HG02610 (cell line): ENCODE measurements around the gene TAS2R41.

Experiments used
- ATAC-seq: cut with Tn5 transposase; IDR thresholded peaks from one replicate; pipeline ENCODE4 v1.9.1; 2021; ENCODE audit warnings: mild to moderate bottlenecking, moderate library complexity; ENCODE audit not compliant: unreplicated experiment

TAS2R41 gene

GRCh38 chr7:143492799-143493739 is 15.4 kb downstream of the TAS2R41 start:
- no peak for ATAC-seq

- no peak for ATAC-seq
Observed at GRCh38 chr7:143493751-143494150, 16.1 kb downstream of the TAS2R41 start.

GRCh38 chr7:143494622-143495021 is 16.9 kb downstream of the TAS2R41 start:
- no peak for ATAC-seq

- ATAC-seq = no peak
Observed at GRCh38 chr7:143495851-143496250, 18.2 kb downstream of the TAS2R41 start.

- ATAC-seq = no peak
Observed at GRCh38 chr7:143496263-143496662, 18.6 kb downstream of the TAS2R41 start.

- no peak for ATAC-seq
Observed at GRCh38 chr7:143497008-143497795, 19.5 kb downstream of the TAS2R41 start.

GRCh38 chr7:143499246-143499645 is 21.6 kb downstream of the TAS2R41 start:
- ATAC-seq = no peak

GRCh38 chr7:143499743-143500348 is 22.2 kb downstream of the TAS2R41 start:
- no peak for ATAC-seq

GRCh38 chr7:143503261-143503660 is 25.6 kb downstream of the TAS2R41 start:
- ATAC-seq = no peak

GRCh38 chr7:143504215-143504936 is 26.7 kb downstream of the TAS2R41 start:
- ATAC-seq = no peak

- ATAC-seq = no peak
Observed at GRCh38 chr7:143504937-143505297, 27.2 kb downstream of the TAS2R41 start.

GRCh38 chr7:143505838-143506237 is 28.2 kb downstream of the TAS2R41 start:
- no peak for ATAC-seq

GRCh38 chr7:143507094-143507518 is 29.4 kb downstream of the TAS2R41 start:
- ATAC-seq = no peak

GRCh38 chr7:143507534-143508055 is 29.9 kb downstream of the TAS2R41 start:
- ATAC-seq = no peak

- no peak for ATAC-seq
Observed at GRCh38 chr7:143510854-143511592, 33.4 kb downstream of the TAS2R41 start.

GRCh38 chr7:143511593-143512047 is 33.9 kb downstream of the TAS2R41 start:
- no peak for ATAC-seq

- ATAC-seq = no peak
Observed at GRCh38 chr7:143512488-143513340, 35.0 kb downstream of the TAS2R41 start.

GRCh38 chr7:143514487-143514886 is 36.8 kb downstream of the TAS2R41 start:
- no peak for ATAC-seq
